HepG2 (cell line): ENCODE data around the gene ACAP1. TPM values are rescaled to one million over a fixed set of nuclear protein-coding genes. Genes with fewer than 3 reads are reported as not detected.

Source experiments
- AKAP8 ChIP-seq: sonication (generic); formaldehyde crosslinking; IDR thresholded peaks from 2 replicates; pipeline ENCODE4 v1.5.1; 2020; ENCODE audit warnings: mild to moderate bottlenecking, missing genetic modification reagents
- ASH2L ChIP-seq: fragments of 300-600, 200-600 bp; sonication (generic); IDR thresholded peaks from 2 replicates; pipeline ENCODE4 v1.7.0; 2017; ENCODE audit warnings: low read depth, mild to moderate bottlenecking, moderate library complexity, mixed read lengths, low read length; ENCODE audit not compliant: insufficient read length
- FLYWCH1 ChIP-seq: sonication (generic); formaldehyde crosslinking; IDR thresholded peaks from 2 replicates; pipeline ENCODE4 v1.8.1; 2023; ENCODE audit warnings: mild to moderate bottlenecking, missing genetic modification reagents
- MIXL1 ChIP-seq: IDR thresholded peaks from 2 replicates; pipeline ENCODE4 v1.6.1; 2016
- PATZ1 ChIP-seq: sonication (generic); formaldehyde crosslinking; IDR thresholded peaks from 2 replicates; pipeline ENCODE4 v1.4.0; 2020; ENCODE audit warnings: missing genetic modification reagents
- POLR2G ChIP-seq: fragments of 200-400 bp; formaldehyde crosslinking; IDR thresholded peaks from 2 replicates; pipeline ENCODE4 v1.6.1; 2018; ENCODE audit warnings: mild to moderate bottlenecking, low read depth, low read length, moderate library complexity
- SNAI1 ChIP-seq: sonication (generic); formaldehyde crosslinking; IDR thresholded peaks from 2 replicates; pipeline ENCODE4 v1.5.0; 2020; ENCODE audit warnings: mild to moderate bottlenecking, missing genetic modification reagents, borderline replicate concordance
- THAP11 ChIP-seq: IDR thresholded peaks from 2 replicates; pipeline ENCODE4 v1.6.1; 2016; ENCODE audit warnings: missing biosample characterization, missing genetic modification reagents
- YEATS4 ChIP-seq: sonication (generic); formaldehyde crosslinking; IDR thresholded peaks from 2 replicates; pipeline ENCODE4 v1.4.0; 2020; ENCODE audit warnings: missing genetic modification reagents, borderline replicate concordance
- ZBTB40 ChIP-seq, 2 experiments: fragments of 450-650 bp in 1 of 2; sonication (generic) in 1 of 2; formaldehyde crosslinking in 1 of 2; IDR thresholded peaks; 2 replicates each; pipeline versions ENCODE4 v1.6.1 to v1.8.0; 2016 to 2022; ENCODE audit warnings: antibody characterized with exemption in 1 of 2, mild to moderate bottlenecking in 1 of 2, missing genetic modification reagents in 1 of 2
- ZNF18 ChIP-seq: sonication (generic); formaldehyde crosslinking; IDR thresholded peaks from 2 replicates; pipeline ENCODE4 v1.8.0; 2022; ENCODE audit warnings: mild to moderate bottlenecking, missing genetic modification reagents; ENCODE audit not compliant: insufficient replicate concordance
- ZNF746 ChIP-seq: sonication (generic); formaldehyde crosslinking; IDR thresholded peaks from 2 replicates; pipeline ENCODE4 v1.8.0; 2022; ENCODE audit warnings: mild to moderate bottlenecking, missing genetic modification reagents
- ZNF850 ChIP-seq: sonication (generic); formaldehyde crosslinking; conservative IDR thresholded peaks from 2 replicates; pipeline ENCODE4 v1.9.0; 2021; ENCODE audit warnings: mild to moderate bottlenecking, missing genetic modification reagents
- polyA plus RNA-seq, 8 experiments: library from polyadenylated mRNA; depleted of rRNA in 3 of 8; stranded (reverse) in 7 of 8; unstranded in 1 of 8; fragments of >200 nt; fragmentation: Illumina TruSeq in 4 of 8; extraction: Trizol in 4 of 8; gene quantifications; 2 replicates each; pipeline versions ENCODE4 v1.2.1 to v1.2.3, GENCODE V29; 2011 to 2016; ENCODE audit warnings: low read depth in 4 of 8, missing spikeins in 1 of 8, mixed read lengths in 1 of 8; ENCODE audit not compliant: insufficient read depth in 1 of 8
- total RNA-seq, 5 experiments: library from RNA; depleted of rRNA; stranded (reverse); fragments of >200 nt; fragmentation: Illumina TruSeq; extraction: Trizol; gene quantifications; 2 replicates each; pipeline ENCODE4 v1.2.3, GENCODE V29; 2016; ENCODE audit warnings: low read depth in 1 of 5

The ACAP1 gene
- total and polyA plus RNA-seq, 2 of the 13 experiments (the other 11 are each of a cell fraction or from before 2014, with no cell fraction given): 1.3 to 2.5 TPM

GRCh38 chr17:7308625-7309433, 27.5 kb upstream of the ACAP1 start (continued):
- TF ChIP-seq ZNF18 (CRISPR knock-in tag) (no peak), AKAP8 (CRISPR knock-in tag) (peak; percentile 6; the same call in 1 of the 2 replicates), YEATS4 (CRISPR knock-in tag) (no peak), PATZ1 (CRISPR knock-in tag) (peak; percentile 69), ZBTB40 (IDR thresholded peaks at IDR 0.05) (no peak), ZBTB40 (CRISPR knock-in tag; IDR thresholded peaks at IDR 0.05) (no peak), SNAI1 (CRISPR knock-in tag) (0 out of 2 replicates have a peak, but pooled peaks have one; percentile 42), ZNF850 (CRISPR knock-in tag) (no peak), THAP11 (CRISPR knock-in tag) (peak; percentile 19; the same call in 1 of the 2 replicates), FLYWCH1 (no peak), ZNF746 (CRISPR knock-in tag) (0 out of 2 replicates have a peak, but pooled peaks have one; percentile 12), ASH2L (peak; percentile 29), POLR2G (peak; percentile 67), MIXL1 (no peak)
